ENCODE data around the gene STOX2. TPM values are rescaled to one million over a fixed set of nuclear protein-coding genes. Genes with fewer than 3 reads are reported as not detected.

The STOX2 gene
- total and polyA plus RNA-seq, 2 of the 8 experiments (the other 6 are each of a cell fraction or from before 2014, with no cell fraction given) = 5.5 to 20.0 TPM

- peaks cover 16% of the 10 kb centered on the region for H3K23me2 ChIP-seq (ENCODE audit: low read depth, low read length)
- no peak for FAIRE-seq
- no peak overlapping the region for H3K4me3 ChIP-seq (ENCODE audit: extremely low read depth in 1 of 4, insufficient read depth in 2 of 4, low read depth in 3 of 4, low read length in 4 of 4)
- DNase-seq (ENCODE audit: low read depth in 1 of 2, low spot score in 2 of 2) = no peak
- no peak overlapping the region for H2BK15ac ChIP-seq (ENCODE audit: low read length)
- no peaks in the 10 kb centered on the region for H3K9me3 ChIP-seq (ENCODE audit: insufficient read depth in 2 of 2, low read depth in 1 of 2, low read length in 1 of 2)
- H3K79me1 ChIP-seq (ENCODE audit: low read depth, low read length) = peaks cover 2% of the 10 kb centered on the region; the same call in 1 of the 2 replicates
- H3K36me3 ChIP-seq (ENCODE audit: control insufficient read depth in 2 of 4, insufficient read depth in 4 of 4, low read length in 3 of 4) = no peaks in the 10 kb centered on the region
- H2BK120ac ChIP-seq (replicated peaks; ENCODE audit: low read depth, low read length) = no peak overlapping the region
- H2BK12ac ChIP-seq (ENCODE audit: low read depth, low read length) = no peak overlapping the region
- no peak overlapping the region for H2BK5ac ChIP-seq (ENCODE audit: low read depth, low read length)
- H4K5ac ChIP-seq (ENCODE audit: insufficient read length, low read depth, low read length) = no peak overlapping the region
- no peak overlapping the region for H3K9ac ChIP-seq (replicated peaks in 1 of 4; ENCODE audit: extremely low read depth in 1 of 4, low read depth in 3 of 4, low read length in 3 of 4)
- POLR2A ChIA-PET (ENCODE audit: partially characterized antibody) = interaction anchor here (1.1 kb wide), 1 partner anchor 58 kb away, joined by 3 read pairs; no protein-coding TSS in a partner anchor
- H4K8ac ChIP-seq (ENCODE audit: extremely low read depth, insufficient read depth, low read length) = no peak overlapping the region
- H3K23ac ChIP-seq (ENCODE audit: insufficient read length) = no peak overlapping the region
- TF ChIP-seq JUN (IDR thresholded peaks at IDR 0.05; ENCODE audit: low read depth, low read length) (no peak), KDM5A (IDR thresholded peaks at IDR 0.05; ENCODE audit: low read length) (no peak), GABPA (IDR thresholded peaks at IDR 0.05; ENCODE audit: borderline replicate concordance, insufficient read depth, low read length) (no peak), NANOG (IDR thresholded peaks at IDR 0.05; ENCODE audit: insufficient read depth, low read depth, low read length, poor library complexity, severe bottlenecking) (no peak)
- H3K4me1 ChIP-seq (replicated peaks in 1 of 4; ENCODE audit: control insufficient read depth in 3 of 4, insufficient read depth in 4 of 4, low read length in 3 of 4) = peaks cover 4 to 6% (median 5%) of the 10 kb centered on the region in 4 experiments; a peak in 4 of 7 replicates
- H4K20me1 ChIP-seq (replicated peaks in 1 of 2; ENCODE audit: control insufficient read depth in 1 of 2, insufficient read depth in 2 of 2, low read length in 2 of 2) = no peaks in the 10 kb centered on the region
- 84% methylated on average over 5 of the region's 5 CpGs; no CpG with 5 or more reads in 1 of the 2 experiments for WGBS, 2 experiments (ENCODE audit: extremely low coverage in 1 of 2, insufficient coverage in 1 of 2, insufficient read length in 1 of 2, insufficient replicate concordance in 2 of 2, low coverage in 1 of 2, low lambda C conversion rate in 2 of 2, missing lambda C conversion rate in 1 of 2)
- H3K4ac ChIP-seq (replicated peaks; ENCODE audit: insufficient read length, low read depth, low read length) = no peak overlapping the region
- CTCF ChIA-PET (ENCODE audit: partially characterized antibody) = no interaction called here
- no peak overlapping the region for H3K18ac ChIP-seq (ENCODE audit: extremely low read depth, low read length)
- peaks cover 1 to 33% (median 19%) of the 10 kb centered on the region in 4 experiments; a peak in 6 of 7 replicates for H3K27me3 ChIP-seq (replicated peaks in 1 of 4; ENCODE audit: control insufficient read depth in 3 of 4, extremely low read depth in 1 of 4, insufficient read depth in 3 of 4, low read length in 3 of 4)
- H2AK5ac ChIP-seq (ENCODE audit: low read depth, low read length) = no peak overlapping the region
- H3K27ac ChIP-seq (ENCODE audit: low read depth, low read length) = no peak overlapping the region
- no peak overlapping the region for H3K56ac ChIP-seq (replicated peaks; ENCODE audit: insufficient read length, low read depth, low read length)
- no peak overlapping the region for H3K4me2 ChIP-seq (ENCODE audit: insufficient read depth in 1 of 2, low read depth in 2 of 2, low read length in 2 of 2)
- H2BK20ac ChIP-seq (ENCODE audit: low read length) = no peak overlapping the region
- H3K79me2 ChIP-seq (ENCODE audit: control insufficient read depth in 1 of 2, insufficient read depth in 2 of 2, low read length in 2 of 2) = peaks cover 0 to 37% of the 10 kb centered on the region in 2 experiments; a peak in 2 of 4 replicates
- no peak overlapping the region for H3K14ac ChIP-seq (ENCODE audit: insufficient read length)
- no peak overlapping the region for H4K91ac ChIP-seq (replicated peaks; ENCODE audit: insufficient read length, low read length)
- H2AFZ ChIP-seq (ENCODE audit: low read length) = no peak overlapping the region
These were observed 4.7 kb downstream of the STOX2 start for GRCh38 chr4:183909801-183910200.
